Measurements from ENCODE around the gene IL1RAPL2. TPM values are rescaled to one million over a fixed set of nuclear protein-coding genes. Genes with fewer than 3 reads are reported as not detected.

IL1RAPL2 gene
- total RNA-seq, 1 donor: not detected

DNA sequence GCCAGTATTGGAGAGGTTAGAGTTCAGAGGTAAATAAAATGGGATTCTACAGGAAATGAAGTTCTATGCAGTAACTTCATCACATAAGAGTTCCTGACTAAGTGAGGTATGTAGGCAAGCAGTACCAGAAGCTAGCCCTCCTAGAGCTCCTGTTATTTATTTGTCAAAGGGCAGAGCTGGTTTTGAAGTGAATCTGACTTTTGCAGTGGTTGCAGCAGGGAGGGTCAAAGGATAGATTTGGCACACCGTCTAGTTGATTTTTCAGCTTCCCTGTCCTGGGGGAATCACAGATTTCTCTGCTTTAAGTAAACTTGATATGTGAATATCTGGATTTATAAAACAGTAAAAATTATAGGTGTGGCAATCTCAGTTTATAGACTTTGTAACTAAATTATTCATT is 130.7 kb downstream of the IL1RAPL2 start:
- Histone ChIP-seq H3K27me3 (ENCODE audit: insufficient read depth, low read length) (peaks cover 6% of the 10 kb centered on the region), H3K4me1 (ENCODE audit: insufficient read depth, low read length) (no peaks in the 10 kb centered on the region), H3K4me2 (ENCODE audit: insufficient read depth, low read length) (no peak overlapping the region), H3K4me3 (ENCODE audit: insufficient read depth, low read length) (no peak overlapping the region), H3K79me2 (ENCODE audit: insufficient read depth, low read length) (no peaks in the 10 kb centered on the region), H3K27ac (ENCODE audit: low read depth, low read length) (no peak overlapping the region), H2AFZ (ENCODE audit: low read length) (no peak overlapping the region), H3K36me3 (ENCODE audit: insufficient read depth, low read length) (no peaks in the 10 kb centered on the region), H3K9me3 (ENCODE audit: low read depth, low read length) (no peaks in the 10 kb centered on the region), H4K20me1 (ENCODE audit: insufficient read depth, low read length) (no peaks in the 10 kb centered on the region)
- TF ChIP-seq, protein P1, sequence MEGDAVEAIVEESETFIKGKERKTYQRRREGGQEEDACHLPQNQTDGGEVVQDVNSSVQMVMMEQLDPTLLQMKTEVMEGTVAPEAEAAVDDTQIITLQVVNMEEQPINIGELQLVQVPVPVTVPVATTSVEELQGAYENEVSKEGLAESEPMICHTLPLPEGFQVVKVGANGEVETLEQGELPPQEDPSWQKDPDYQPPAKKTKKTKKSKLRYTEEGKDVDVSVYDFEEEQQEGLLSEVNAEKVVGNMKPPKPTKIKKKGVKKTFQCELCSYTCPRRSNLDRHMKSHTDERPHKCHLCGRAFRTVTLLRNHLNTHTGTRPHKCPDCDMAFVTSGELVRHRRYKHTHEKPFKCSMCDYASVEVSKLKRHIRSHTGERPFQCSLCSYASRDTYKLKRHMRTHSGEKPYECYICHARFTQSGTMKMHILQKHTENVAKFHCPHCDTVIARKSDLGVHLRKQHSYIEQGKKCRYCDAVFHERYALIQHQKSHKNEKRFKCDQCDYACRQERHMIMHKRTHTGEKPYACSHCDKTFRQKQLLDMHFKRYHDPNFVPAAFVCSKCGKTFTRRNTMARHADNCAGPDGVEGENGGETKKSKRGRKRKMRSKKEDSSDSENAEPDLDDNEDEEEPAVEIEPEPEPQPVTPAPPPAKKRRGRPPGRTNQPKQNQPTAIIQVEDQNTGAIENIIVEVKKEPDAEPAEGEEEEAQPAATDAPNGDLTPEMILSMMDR (IDR thresholded peaks at IDR 0.05; ENCODE audit: extremely low read depth, low read depth, low read length): no peak
- no peak for DNase-seq (ENCODE audit: insufficient read length, low spot score, missing footprints)

DNA sequence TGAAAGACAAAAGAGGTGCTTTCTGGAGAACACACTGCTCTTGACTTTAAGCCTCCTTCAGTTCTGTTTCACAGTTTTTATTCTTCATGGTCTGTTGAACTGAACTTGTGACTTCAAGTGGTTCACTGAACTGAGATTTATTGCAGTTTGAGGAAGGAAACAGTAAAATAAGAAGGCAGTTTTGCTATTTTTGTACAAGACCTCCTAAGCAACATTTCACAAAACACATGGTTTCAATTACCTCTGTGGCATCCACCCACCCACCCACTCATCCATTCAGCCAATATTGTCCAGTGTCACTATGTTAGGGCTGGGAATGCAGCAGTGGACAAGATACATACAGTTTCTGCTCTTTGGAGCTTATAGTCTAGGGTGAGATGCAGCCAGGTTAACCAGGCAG is 131.3 kb downstream of the IL1RAPL2 start:
- TF ChIP-seq, protein P1 (IDR thresholded peaks at IDR 0.05; ENCODE audit: extremely low read depth, low read depth, low read length): no peak
- no peak overlapping the region for H3K4me2 ChIP-seq (ENCODE audit: insufficient read depth, low read length)
- no peaks in the 10 kb centered on the region for H3K9me3 ChIP-seq (ENCODE audit: low read depth, low read length)
- H2AFZ ChIP-seq (ENCODE audit: low read length): no peak overlapping the region
- no peak overlapping the region for H3K27ac ChIP-seq (ENCODE audit: low read depth, low read length)
- no peaks in the 10 kb centered on the region for H3K4me1 ChIP-seq (ENCODE audit: insufficient read depth, low read length)
- no peaks in the 10 kb centered on the region for H3K36me3 ChIP-seq (ENCODE audit: insufficient read depth, low read length)
- no peaks in the 10 kb centered on the region for H3K79me2 ChIP-seq (ENCODE audit: insufficient read depth, low read length)
- H4K20me1 ChIP-seq (ENCODE audit: insufficient read depth, low read length): no peaks in the 10 kb centered on the region
- H3K4me3 ChIP-seq (ENCODE audit: insufficient read depth, low read length): no peak overlapping the region
- peaks cover 6% of the 10 kb centered on the region for H3K27me3 ChIP-seq (ENCODE audit: insufficient read depth, low read length)
- DNase-seq (ENCODE audit: insufficient read length, low spot score, missing footprints): no peak

GRCh38 chrX:104707042-104707441 is 141.0 kb downstream of the IL1RAPL2 start:
- DNase-seq (ENCODE audit: insufficient read length, low spot score, missing footprints): no peak
- Histone ChIP-seq H2AFZ (ENCODE audit: low read length) (no peak overlapping the region), H3K27ac (ENCODE audit: low read depth, low read length) (no peak overlapping the region), H3K4me1 (ENCODE audit: insufficient read depth, low read length) (no peaks in the 10 kb centered on the region), H3K9me3 (ENCODE audit: low read depth, low read length) (no peaks in the 10 kb centered on the region), H3K27me3 (ENCODE audit: insufficient read depth, low read length) (no peaks in the 10 kb centered on the region), H3K36me3 (ENCODE audit: insufficient read depth, low read length) (no peaks in the 10 kb centered on the region), H3K4me2 (ENCODE audit: insufficient read depth, low read length) (no peak overlapping the region), H3K4me3 (ENCODE audit: insufficient read depth, low read length) (no peak overlapping the region), H4K20me1 (ENCODE audit: insufficient read depth, low read length) (no peaks in the 10 kb centered on the region), H3K79me2 (ENCODE audit: insufficient read depth, low read length) (no peaks in the 10 kb centered on the region)
- TF ChIP-seq, protein P1 (IDR thresholded peaks at IDR 0.05; ENCODE audit: extremely low read depth, low read depth, low read length): no peak

DNA sequence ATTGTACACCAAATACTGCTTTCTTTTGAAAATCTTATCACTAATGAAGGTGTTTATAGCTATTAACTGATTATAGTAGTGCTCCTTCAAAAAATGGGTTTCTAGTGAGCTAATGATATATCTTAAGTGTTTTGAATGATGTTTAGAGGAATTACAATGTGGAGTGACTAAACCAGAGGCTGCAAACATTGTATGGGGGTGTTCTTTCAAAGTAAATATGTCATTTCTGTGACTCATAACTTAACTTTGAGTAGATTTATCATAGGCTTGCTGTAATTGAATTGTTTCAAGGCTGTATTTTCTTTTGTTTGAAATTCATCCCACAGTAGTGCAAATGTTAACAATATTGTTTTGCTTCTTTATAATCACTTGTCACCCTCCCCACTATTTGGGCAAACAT is 141.6 kb downstream of the IL1RAPL2 start:
- Histone ChIP-seq H3K4me3 (ENCODE audit: insufficient read depth, low read length) (no peak overlapping the region), H2AFZ (ENCODE audit: low read length) (no peak overlapping the region), H3K27ac (ENCODE audit: low read depth, low read length) (no peak overlapping the region), H3K4me2 (ENCODE audit: insufficient read depth, low read length) (no peak overlapping the region), H3K9me3 (ENCODE audit: low read depth, low read length) (no peaks in the 10 kb centered on the region), H3K79me2 (ENCODE audit: insufficient read depth, low read length) (no peaks in the 10 kb centered on the region), H4K20me1 (ENCODE audit: insufficient read depth, low read length) (no peaks in the 10 kb centered on the region), H3K36me3 (ENCODE audit: insufficient read depth, low read length) (no peaks in the 10 kb centered on the region), H3K4me1 (ENCODE audit: insufficient read depth, low read length) (no peaks in the 10 kb centered on the region), H3K27me3 (ENCODE audit: insufficient read depth, low read length) (no peaks in the 10 kb centered on the region)
- DNase-seq (ENCODE audit: insufficient read length, low spot score, missing footprints): no peak
- TF ChIP-seq, protein P1 (IDR thresholded peaks at IDR 0.05; ENCODE audit: extremely low read depth, low read depth, low read length): no peak
